GM12801 (cell line): ENCODE data around the gene GPR61.

Experiments used
- CTCF ChIP-seq: IDR thresholded peaks from one replicate; pipeline ENCODE4 v1.5.1; 2011; ENCODE audit warnings: control low read depth; ENCODE audit not compliant: insufficient read length; ENCODE audit errors: extremely low read depth

GPR61 gene

GRCh38 chr1:109509176-109510134 lies 30.2 kb upstream of the GPR61 start, which contains the start of gene AMIGO1:
AMIGO1 (minus strand) TSS chr1:109509727; CDS start chr1:109508912, 815 bp downstream.
- no peak for TF ChIP-seq CTCF

DNA sequence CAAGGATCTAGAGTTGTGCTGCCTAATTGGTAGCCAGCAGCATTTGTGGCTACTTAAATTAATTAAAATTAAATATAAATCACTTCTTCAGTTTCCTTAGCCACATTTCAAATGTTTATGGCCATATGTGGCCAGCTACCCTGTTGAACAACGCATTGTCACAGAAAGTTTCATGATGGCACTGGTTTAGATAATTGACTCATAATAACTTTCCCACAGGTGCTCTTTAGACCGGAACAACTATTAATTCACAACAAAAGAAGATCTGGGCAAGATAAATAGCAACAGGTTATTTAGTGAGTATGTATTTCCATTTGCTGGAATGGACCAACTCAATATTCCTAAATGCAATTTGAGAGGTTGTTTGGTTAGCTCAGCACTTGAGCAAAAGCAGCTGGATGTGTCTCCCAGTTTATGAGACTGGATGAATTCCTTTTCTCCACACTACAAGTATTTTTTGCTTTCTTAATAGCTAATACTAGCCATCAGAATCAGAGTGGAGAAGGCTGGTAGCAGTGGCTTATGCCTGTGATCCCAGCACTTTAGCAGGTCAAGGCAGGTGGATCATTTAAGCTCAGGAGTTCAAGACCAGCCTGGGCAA lies 26.5 kb upstream of the GPR61 start:
- no peak for TF ChIP-seq CTCF

DNA sequence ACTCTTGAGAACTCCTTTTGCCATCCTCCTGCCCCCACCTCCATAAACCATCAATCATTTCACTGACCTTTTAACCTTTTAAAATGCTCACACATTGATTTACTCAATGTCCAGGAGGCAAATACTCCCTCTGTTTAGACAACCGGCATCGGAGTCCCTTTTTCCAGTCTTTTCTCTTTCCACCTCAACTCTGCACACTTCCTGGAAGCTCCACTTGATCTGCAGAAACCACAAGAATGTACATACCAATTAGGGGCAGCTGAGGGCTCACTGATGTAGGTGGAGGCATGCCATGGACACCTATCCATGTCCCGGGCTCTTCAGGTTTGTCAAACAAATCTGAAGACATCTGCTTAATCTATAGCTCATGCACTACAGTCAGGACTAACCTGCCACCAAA lies 24.8 kb upstream of the GPR61 start:
- no peak for TF ChIP-seq CTCF

- TF ChIP-seq CTCF: no peak
These were observed 22.8 kb upstream of the GPR61 start for GRCh38 chr1:109516872-109517271.

DNA sequence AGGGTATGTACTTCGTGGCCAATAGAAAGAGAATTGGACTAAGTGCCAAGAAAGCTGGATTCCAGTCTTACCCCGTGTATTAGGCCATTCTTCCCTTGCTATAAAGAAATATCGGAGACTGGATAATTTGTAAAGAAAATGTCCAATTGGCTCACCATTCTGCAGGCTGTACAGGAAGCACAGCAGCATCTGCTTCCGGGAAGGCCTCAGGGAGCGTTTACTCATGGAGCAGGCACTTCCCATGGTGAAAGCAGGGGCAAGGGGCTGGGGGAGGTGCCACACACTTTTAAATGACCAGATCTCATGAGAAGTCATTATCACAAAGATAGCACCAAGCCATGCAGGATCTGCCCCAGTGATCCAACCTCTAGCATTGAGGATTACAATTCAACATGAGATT lies 22.3 kb upstream of the GPR61 start:
- TF ChIP-seq CTCF: no peak

- TF ChIP-seq CTCF: no peak
These were observed 18.4 kb upstream of the GPR61 start for GRCh38 chr1:109521002-109521951.

- no peak for TF ChIP-seq CTCF
These were observed 17.6 kb upstream of the GPR61 start for GRCh38 chr1:109522026-109522425.
